GM12878 (cell line): Measurements from ENCODE around the gene MRPS14.

ENCODE experiments used
- CEBPZ ChIP-seq: fragments of 150-350 bp; IDR thresholded peaks from 2 replicates; pipeline ENCODE4 v1.6.1; 2016; ENCODE audit warnings: low read depth, low read length
- EZH2 ChIP-seq: IDR thresholded peaks from 2 replicates; pipeline ENCODE4 v1.6.1; 2012; ENCODE audit warnings: low read depth, mild to moderate bottlenecking, control low read depth, inconsistent platforms, low read length, borderline replicate concordance; ENCODE audit not compliant: control insufficient read depth
- MEF2A ChIP-seq: IDR thresholded peaks from 2 replicates; pipeline ENCODE4 v1.6.1; 2011; ENCODE audit warnings: low read depth, mild to moderate bottlenecking, low read length, moderate library complexity; ENCODE audit not compliant: insufficient read depth
- NFYA ChIP-seq: IDR thresholded peaks from 2 replicates; pipeline ENCODE4 v1.6.1; 2011; ENCODE audit warnings: low read depth, mild to moderate bottlenecking, low read length, improper control_type of control experiment, borderline replicate concordance
- POLR2AphosphoS5 ChIP-seq: IDR thresholded peaks from 2 replicates; pipeline ENCODE4 v1.6.1; 2011; ENCODE audit warnings: mild to moderate bottlenecking, low read length, inconsistent platforms
- YY1 ChIP-seq: IDR thresholded peaks from 2 replicates; pipeline ENCODE4 v1.6.1; 2011; ENCODE audit warnings: low read depth, mild to moderate bottlenecking, low read length
- ZBTB11 ChIP-seq: fragments of 450-650 bp; formaldehyde crosslinking; IDR thresholded peaks from 2 replicates; pipeline ENCODE4 v1.5.0; 2022; ENCODE audit warnings: mild to moderate bottlenecking, missing genetic modification characterization
- TF ChIP-seq, protein P1 (sequence below), 3 experiments: IDR thresholded peaks in 2 of 3; conservative IDR thresholded peaks in 1 of 3; 2 replicates each; pipeline ENCODE4 v1.5.1; 2011; ENCODE audit warnings: low read depth in 3 of 3, low read length in 3 of 3, mild to moderate bottlenecking in 3 of 3, control low read depth in 2 of 3, moderate library complexity in 2 of 3, inconsistent platforms in 1 of 3, mixed read lengths in 1 of 3; ENCODE audit not compliant: control insufficient read depth in 2 of 3, insufficient read depth in 1 of 3; ENCODE audit errors: extremely low read depth in 1 of 3

- TF ChIP-seq ZBTB11 (CRISPR knock-in tag) = no peak
- TF ChIP-seq, protein P1, sequence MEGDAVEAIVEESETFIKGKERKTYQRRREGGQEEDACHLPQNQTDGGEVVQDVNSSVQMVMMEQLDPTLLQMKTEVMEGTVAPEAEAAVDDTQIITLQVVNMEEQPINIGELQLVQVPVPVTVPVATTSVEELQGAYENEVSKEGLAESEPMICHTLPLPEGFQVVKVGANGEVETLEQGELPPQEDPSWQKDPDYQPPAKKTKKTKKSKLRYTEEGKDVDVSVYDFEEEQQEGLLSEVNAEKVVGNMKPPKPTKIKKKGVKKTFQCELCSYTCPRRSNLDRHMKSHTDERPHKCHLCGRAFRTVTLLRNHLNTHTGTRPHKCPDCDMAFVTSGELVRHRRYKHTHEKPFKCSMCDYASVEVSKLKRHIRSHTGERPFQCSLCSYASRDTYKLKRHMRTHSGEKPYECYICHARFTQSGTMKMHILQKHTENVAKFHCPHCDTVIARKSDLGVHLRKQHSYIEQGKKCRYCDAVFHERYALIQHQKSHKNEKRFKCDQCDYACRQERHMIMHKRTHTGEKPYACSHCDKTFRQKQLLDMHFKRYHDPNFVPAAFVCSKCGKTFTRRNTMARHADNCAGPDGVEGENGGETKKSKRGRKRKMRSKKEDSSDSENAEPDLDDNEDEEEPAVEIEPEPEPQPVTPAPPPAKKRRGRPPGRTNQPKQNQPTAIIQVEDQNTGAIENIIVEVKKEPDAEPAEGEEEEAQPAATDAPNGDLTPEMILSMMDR (IDR thresholded peaks at IDR 0.05 in 2 of 3, conservative IDR thresholded peaks at IDR 0.05 in 1 of 3; ENCODE audit: control insufficient read depth in 2 of 3, extremely low read depth in 1 of 3, insufficient read depth in 1 of 3, low read depth in 3 of 3, low read length in 3 of 3) = no peak
- no peak for TF ChIP-seq NFYA
- no peak for TF ChIP-seq YY1
- TF ChIP-seq EZH2 = no peak
- no peak for TF ChIP-seq POLR2AphosphoS5
- TF ChIP-seq MEF2A = no peak
- TF ChIP-seq CEBPZ = no peak
Measured at GRCh38 chr1:175050992-175051391, 27.8 kb upstream of the MRPS14 start.
